ENCODE data around the gene GPR179.
"Not testable (repeated sequence)": the region's sequence is repeated elsewhere in the genome, so short reads cannot be mapped to it uniquely, and the experiment has no call there.

GRCh38 chr17:38295602-38296365 is 48.0 kb downstream of the GPR179 start:
- TF ChIP-seq, protein P1, sequence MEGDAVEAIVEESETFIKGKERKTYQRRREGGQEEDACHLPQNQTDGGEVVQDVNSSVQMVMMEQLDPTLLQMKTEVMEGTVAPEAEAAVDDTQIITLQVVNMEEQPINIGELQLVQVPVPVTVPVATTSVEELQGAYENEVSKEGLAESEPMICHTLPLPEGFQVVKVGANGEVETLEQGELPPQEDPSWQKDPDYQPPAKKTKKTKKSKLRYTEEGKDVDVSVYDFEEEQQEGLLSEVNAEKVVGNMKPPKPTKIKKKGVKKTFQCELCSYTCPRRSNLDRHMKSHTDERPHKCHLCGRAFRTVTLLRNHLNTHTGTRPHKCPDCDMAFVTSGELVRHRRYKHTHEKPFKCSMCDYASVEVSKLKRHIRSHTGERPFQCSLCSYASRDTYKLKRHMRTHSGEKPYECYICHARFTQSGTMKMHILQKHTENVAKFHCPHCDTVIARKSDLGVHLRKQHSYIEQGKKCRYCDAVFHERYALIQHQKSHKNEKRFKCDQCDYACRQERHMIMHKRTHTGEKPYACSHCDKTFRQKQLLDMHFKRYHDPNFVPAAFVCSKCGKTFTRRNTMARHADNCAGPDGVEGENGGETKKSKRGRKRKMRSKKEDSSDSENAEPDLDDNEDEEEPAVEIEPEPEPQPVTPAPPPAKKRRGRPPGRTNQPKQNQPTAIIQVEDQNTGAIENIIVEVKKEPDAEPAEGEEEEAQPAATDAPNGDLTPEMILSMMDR (IDR thresholded peaks at IDR 0.05), result not testable (repeated sequence)
- TF ChIP-seq POLR2A, EP300 (IDR thresholded peaks at IDR 0.05): not testable (repeated sequence)
